Ishikawa (cell line): Measurements from ENCODE around the gene ZHX3.

ENCODE experiments used
- CEBPB ChIP-seq: IDR thresholded peaks from 2 replicates; pipeline ENCODE4 v1.6.1; 2012
- CREB1 ChIP-seq: IDR thresholded peaks from 2 replicates; pipeline ENCODE4 v1.6.1; 2012; ENCODE audit warnings: low read depth
- EGR1 ChIP-seq: IDR thresholded peaks from 2 replicates; pipeline ENCODE4 v1.6.1; 2012
- EP300 ChIP-seq: IDR thresholded peaks from 2 replicates; pipeline ENCODE4 v1.6.1; 2012; ENCODE audit warnings: borderline replicate concordance
- FOXM1 ChIP-seq: IDR thresholded peaks from 2 replicates; pipeline ENCODE4 v1.6.1; 2012; ENCODE audit warnings: low read depth, borderline replicate concordance
- NFIC ChIP-seq: IDR thresholded peaks from 2 replicates; pipeline ENCODE4 v1.6.1; 2012
- RAD21 ChIP-seq: IDR thresholded peaks from 2 replicates; pipeline ENCODE4 v1.6.1; 2012; ENCODE audit warnings: low read depth
- TAF1 ChIP-seq: IDR thresholded peaks from 2 replicates; pipeline ENCODE4 v1.6.1; 2012; ENCODE audit warnings: low read depth, mild to moderate bottlenecking
- TCF12 ChIP-seq: IDR thresholded peaks from 2 replicates; pipeline ENCODE4 v1.6.1; 2012; ENCODE audit warnings: low read depth
- TEAD4 ChIP-seq: IDR thresholded peaks from 2 replicates; pipeline ENCODE4 v1.6.1; 2012
- YY1 ChIP-seq: IDR thresholded peaks from 2 replicates; pipeline ENCODE4 v1.6.1; 2012; ENCODE audit warnings: low read depth
- ZBTB7A ChIP-seq: IDR thresholded peaks from 2 replicates; pipeline ENCODE4 v1.6.1; 2012; ENCODE audit warnings: low read depth
- TF ChIP-seq, protein P1 (sequence below): IDR thresholded peaks from 2 replicates; pipeline ENCODE4 v1.6.1; 2012
- TF ChIP-seq, protein P2 (sequence below): IDR thresholded peaks from 2 replicates; pipeline ENCODE4 v1.6.1; 2012
- TF ChIP-seq, protein P3 (sequence below): IDR thresholded peaks from 2 replicates; pipeline ENCODE4 v1.6.1; 2012; ENCODE audit warnings: low read depth, mild to moderate bottlenecking

The ZHX3 gene

DNA sequence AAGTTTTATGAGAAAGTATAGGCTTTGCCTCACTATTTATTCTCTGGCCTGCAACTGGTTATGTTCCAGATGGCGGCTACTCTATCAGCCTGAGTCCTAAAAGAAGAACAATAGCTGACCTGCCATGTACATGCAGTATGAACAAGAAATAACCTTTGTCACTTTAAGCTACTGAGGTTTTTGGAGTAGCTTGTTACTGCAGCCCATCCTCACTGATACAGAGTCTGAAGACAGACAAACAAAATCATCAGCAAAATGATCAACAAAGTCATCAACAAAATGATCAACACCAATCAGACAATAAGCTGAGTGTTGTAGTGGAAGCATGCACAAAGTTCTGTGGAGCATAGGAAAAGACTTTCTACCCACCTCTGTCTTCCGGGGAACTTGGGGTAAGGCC lies 97.7 kb downstream of the ZHX3 start:
- no peak for TF ChIP-seq CEBPB
- no peak for TF ChIP-seq YY1
- no peak for TF ChIP-seq FOXM1
- TF ChIP-seq EGR1 = no peak
- TF ChIP-seq, protein P1, sequence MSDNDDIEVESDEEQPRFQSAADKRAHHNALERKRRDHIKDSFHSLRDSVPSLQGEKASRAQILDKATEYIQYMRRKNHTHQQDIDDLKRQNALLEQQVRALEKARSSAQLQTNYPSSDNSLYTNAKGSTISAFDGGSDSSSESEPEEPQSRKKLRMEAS = no peak
- no peak for TF ChIP-seq TEAD4
- no peak for TF ChIP-seq RAD21

DNA sequence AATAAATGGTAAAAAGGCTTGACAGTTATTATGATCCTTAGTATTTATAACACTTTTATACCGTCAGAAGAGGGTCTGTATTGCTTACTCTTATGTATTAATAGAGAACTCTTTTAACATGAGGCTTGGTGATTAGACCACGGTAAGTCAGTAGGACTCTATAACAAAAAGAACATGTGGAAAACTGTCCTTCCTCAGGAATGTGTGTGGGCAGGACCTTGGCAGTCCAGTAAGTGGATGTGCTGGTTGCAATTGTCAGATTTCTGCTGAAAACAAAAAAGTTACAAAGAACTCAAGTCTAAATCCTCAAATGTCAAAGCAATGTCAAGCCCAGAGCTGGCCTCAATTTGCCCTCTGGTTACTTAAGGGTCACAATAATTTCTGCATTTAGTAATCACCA lies 99.1 kb downstream of the ZHX3 start:
- TF ChIP-seq EGR1 (no peak), TAF1 (no peak), EP300 (no peak)
- TF ChIP-seq, protein P2, sequence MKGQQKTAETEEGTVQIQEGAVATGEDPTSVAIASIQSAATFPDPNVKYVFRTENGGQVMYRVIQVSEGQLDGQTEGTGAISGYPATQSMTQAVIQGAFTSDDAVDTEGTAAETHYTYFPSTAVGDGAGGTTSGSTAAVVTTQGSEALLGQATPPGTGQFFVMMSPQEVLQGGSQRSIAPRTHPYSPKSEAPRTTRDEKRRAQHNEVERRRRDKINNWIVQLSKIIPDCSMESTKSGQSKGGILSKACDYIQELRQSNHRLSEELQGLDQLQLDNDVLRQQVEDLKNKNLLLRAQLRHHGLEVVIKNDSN = no peak

DNA sequence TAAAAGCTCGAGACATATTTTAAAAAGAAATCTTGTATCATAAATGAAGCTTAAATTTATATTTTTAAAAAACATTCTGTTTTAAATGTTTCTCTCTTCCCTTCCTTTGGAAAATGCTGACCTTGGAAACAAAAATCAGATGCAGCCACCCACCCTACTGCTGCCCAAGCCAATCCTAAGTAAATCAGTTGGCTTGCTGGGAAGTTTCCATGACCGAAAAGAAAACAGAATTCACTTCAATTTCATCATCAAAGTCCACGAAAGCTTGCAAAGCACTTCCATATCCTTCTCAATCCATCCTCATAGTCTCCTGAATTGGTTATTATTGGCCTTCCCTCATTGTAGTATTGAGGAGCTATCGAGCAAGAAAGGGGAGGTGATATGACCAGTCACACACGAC lies 100.1 kb downstream of the ZHX3 start:
- TF ChIP-seq TEAD4 (no peak), EP300 (no peak), YY1 (no peak), TCF12 (no peak), FOXM1 (no peak), CREB1 (no peak), NFIC (no peak), RAD21 (no peak), TAF1 (no peak), EGR1 (no peak), ZBTB7A (no peak), CEBPB (no peak)
- TF ChIP-seq, protein P2 = no peak
- TF ChIP-seq, protein P3, sequence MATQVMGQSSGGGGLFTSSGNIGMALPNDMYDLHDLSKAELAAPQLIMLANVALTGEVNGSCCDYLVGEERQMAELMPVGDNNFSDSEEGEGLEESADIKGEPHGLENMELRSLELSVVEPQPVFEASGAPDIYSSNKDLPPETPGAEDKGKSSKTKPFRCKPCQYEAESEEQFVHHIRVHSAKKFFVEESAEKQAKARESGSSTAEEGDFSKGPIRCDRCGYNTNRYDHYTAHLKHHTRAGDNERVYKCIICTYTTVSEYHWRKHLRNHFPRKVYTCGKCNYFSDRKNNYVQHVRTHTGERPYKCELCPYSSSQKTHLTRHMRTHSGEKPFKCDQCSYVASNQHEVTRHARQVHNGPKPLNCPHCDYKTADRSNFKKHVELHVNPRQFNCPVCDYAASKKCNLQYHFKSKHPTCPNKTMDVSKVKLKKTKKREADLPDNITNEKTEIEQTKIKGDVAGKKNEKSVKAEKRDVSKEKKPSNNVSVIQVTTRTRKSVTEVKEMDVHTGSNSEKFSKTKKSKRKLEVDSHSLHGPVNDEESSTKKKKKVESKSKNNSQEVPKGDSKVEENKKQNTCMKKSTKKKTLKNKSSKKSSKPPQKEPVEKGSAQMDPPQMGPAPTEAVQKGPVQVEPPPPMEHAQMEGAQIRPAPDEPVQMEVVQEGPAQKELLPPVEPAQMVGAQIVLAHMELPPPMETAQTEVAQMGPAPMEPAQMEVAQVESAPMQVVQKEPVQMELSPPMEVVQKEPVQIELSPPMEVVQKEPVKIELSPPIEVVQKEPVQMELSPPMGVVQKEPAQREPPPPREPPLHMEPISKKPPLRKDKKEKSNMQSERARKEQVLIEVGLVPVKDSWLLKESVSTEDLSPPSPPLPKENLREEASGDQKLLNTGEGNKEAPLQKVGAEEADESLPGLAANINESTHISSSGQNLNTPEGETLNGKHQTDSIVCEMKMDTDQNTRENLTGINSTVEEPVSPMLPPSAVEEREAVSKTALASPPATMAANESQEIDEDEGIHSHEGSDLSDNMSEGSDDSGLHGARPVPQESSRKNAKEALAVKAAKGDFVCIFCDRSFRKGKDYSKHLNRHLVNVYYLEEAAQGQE = no peak
- TF ChIP-seq, protein P1 = no peak

DNA sequence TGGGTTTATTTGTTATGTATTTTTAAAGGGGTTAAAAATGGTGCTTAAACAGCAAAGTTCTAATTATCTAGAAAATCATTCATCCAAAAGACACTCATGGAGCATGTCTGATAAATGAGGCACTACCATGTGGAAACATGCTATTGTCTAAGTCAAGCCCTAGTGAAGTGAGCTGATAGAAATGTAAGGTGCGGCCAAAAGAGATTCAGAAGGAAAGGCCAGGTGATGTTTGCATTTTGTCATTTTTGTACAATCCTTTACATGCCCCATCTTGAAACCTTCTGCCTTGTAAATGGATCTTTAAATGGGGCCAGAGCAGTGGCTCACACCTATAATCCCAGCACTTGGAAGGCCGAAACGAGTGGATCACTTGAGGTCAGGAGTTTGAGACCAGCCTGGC lies 102.9 kb downstream of the ZHX3 start:
- TF ChIP-seq FOXM1 (no peak), RAD21 (no peak), TEAD4 (no peak), CREB1 (no peak), TCF12 (no peak), EP300 (no peak), YY1 (no peak), TAF1 (no peak), ZBTB7A (no peak), NFIC (no peak), EGR1 (no peak), CEBPB (no peak)
- TF ChIP-seq, protein P2 = no peak
- TF ChIP-seq, protein P3 = no peak
- TF ChIP-seq, protein P1 = no peak

DNA sequence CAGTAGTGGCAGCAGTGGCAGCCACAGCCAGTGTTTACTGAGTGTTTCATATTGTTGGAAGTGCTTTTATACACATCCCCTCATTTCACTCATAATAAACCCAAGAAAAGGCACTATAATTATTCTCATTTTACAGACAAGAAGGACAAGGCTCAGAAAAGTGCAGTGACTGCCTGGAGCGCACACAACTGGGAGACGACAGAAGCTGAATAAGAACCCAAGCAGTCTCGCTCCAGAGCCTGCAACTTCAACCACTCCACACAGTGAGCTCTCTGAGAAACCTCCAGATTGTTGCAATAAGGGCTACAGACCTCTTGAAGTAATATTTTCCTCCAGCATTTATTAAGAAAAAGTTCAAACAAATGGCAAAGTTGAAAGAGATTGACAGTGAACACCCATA lies 103.3 kb downstream of the ZHX3 start:
- TF ChIP-seq TAF1 (no peak), EP300 (no peak), CREB1 (no peak), EGR1 (no peak), TCF12 (no peak), FOXM1 (no peak), ZBTB7A (no peak)
- TF ChIP-seq, protein P3 = no peak
